GM12878 (cell line): ENCODE results near the gene CBFA2T3. TPM values are rescaled to one million over a fixed set of nuclear protein-coding genes. Genes with fewer than 3 reads are reported as not detected.

Experiments
- ATAC-seq: fragments of 200-7000 bp; cut with Tn5 transposase; 3 replicates; pipeline ENCODE4 v1.9.1; 2020; ENCODE audit warnings: mild to moderate bottlenecking, moderate library complexity
- BruUV-seq: library from RNA; stranded (reverse); fragments of 400-500 nt; replicated peaks from 2 replicates; lab custom pipeline; 2021; lab: Mats Ljungman, UMichigan
- CTCF ChIA-PET: fragments of 300-600 bp; sonication (Branson Sonifier 250); formaldehyde crosslinking; extraction: SDS; loops from one replicate; lab custom pipeline; 2021; ENCODE audit warnings: inconsistent platforms; lab: Yijun Ruan, JAX
- POLR2A ChIA-PET: fragments of 350-600 bp; formaldehyde crosslinking; extraction: SDS; loops from one replicate; lab custom pipeline; 2021; ENCODE audit warnings: inconsistent platforms; lab: Charles Lee
- RAD21 ChIA-PET: fragments of 300-600 bp; sonication (Branson Sonifier 250); formaldehyde crosslinking; loops from one replicate; lab custom pipeline; 2023; ENCODE audit warnings: antibody characterized with exemption; ENCODE audit not compliant: unreplicated experiment; lab: Charles Lee
- SMC1A ChIA-PET: fragments of 300-600 bp; sonication (Branson Sonifier 250); formaldehyde crosslinking; loops from one replicate; lab custom pipeline; 2023; ENCODE audit not compliant: unreplicated experiment, uncharacterized antibody; lab: Charles Lee
- DNase-seq: peaks from one replicate; pipeline ENCODE4 v3.0.0-alpha.2; 2011; ENCODE audit warnings: low read depth, low spot score
- FAIRE-seq: peaks from 3 replicates; lab custom pipeline; 2011; peaks lifted over from hg19 to GRCh38; lab: Jason Lieb, UNC
- H2AFZ ChIP-seq: 2 replicates; pipeline ENCODE4 v1.6.0; 2011; ENCODE audit warnings: low read depth, low read length, control low read depth; ENCODE audit not compliant: control insufficient read depth
- H3K27ac ChIP-seq: 2 replicates; pipeline ENCODE4 v1.5.1; 2011; ENCODE audit warnings: control low read depth; ENCODE audit not compliant: control insufficient read depth, insufficient read depth
- H3K27me3 ChIP-seq, 2 experiments: replicated peaks in 1 of 2; 2 replicates each; pipeline versions ENCODE4 v1.6.0 to v1.6.1; 2011; ENCODE audit warnings: low read length in 1 of 2; ENCODE audit not compliant: control insufficient read depth in 2 of 2, insufficient read depth in 2 of 2
- H3K36me3 ChIP-seq, 2 experiments: 2 replicates each; pipeline ENCODE4 v1.5.1; 2011; ENCODE audit warnings: low read length in 1 of 2; ENCODE audit not compliant: control insufficient read depth in 2 of 2, insufficient read depth in 2 of 2
- H3K4me1 ChIP-seq: 2 replicates; pipeline ENCODE4 v1.6.1; 2011; ENCODE audit warnings: mild to moderate bottlenecking, low read length, moderate library complexity, mixed read lengths; ENCODE audit not compliant: control insufficient read depth, insufficient read depth
- H3K4me2 ChIP-seq: 2 replicates; pipeline ENCODE4 v1.6.0; 2011; ENCODE audit warnings: control low read depth; ENCODE audit not compliant: control insufficient read depth, insufficient read depth
- H3K4me3 ChIP-seq: fragments of 200-600 bp; sonication (generic); 2 replicates; pipeline ENCODE4 v1.5.1; 2016
- H3K79me2 ChIP-seq: 2 replicates; pipeline ENCODE4 v1.6.0; 2011; ENCODE audit warnings: low read length; ENCODE audit not compliant: control insufficient read depth, insufficient read depth
- H3K9ac ChIP-seq: 2 replicates; pipeline ENCODE4 v1.8.0; 2011; ENCODE audit warnings: low read length, control low read depth, mixed read lengths; ENCODE audit not compliant: control insufficient read depth, insufficient read depth
- H3K9me3 ChIP-seq: replicated peaks from 3 replicates; pipeline ENCODE4 v1.5.1; 2011; ENCODE audit warnings: mild to moderate bottlenecking, low read length; ENCODE audit not compliant: control insufficient read depth, insufficient read depth
- H4K20me1 ChIP-seq: 2 replicates; pipeline ENCODE4 v1.6.0; 2011; ENCODE audit not compliant: control insufficient read depth, insufficient read depth
- MEF2B ChIP-seq: fragments of 450-650 bp; IDR thresholded peaks from 2 replicates; pipeline ENCODE4 v1.6.1; 2018; ENCODE audit warnings: mild to moderate bottlenecking, moderate library complexity; ENCODE audit not compliant: partially characterized antibody, poor library complexity, severe bottlenecking
- NFYB ChIP-seq: IDR thresholded peaks from 2 replicates; pipeline ENCODE4 v1.6.1; 2011; ENCODE audit warnings: low read depth, mild to moderate bottlenecking, low read length, improper control_type of control experiment, moderate library complexity; ENCODE audit not compliant: insufficient read depth
- NR2C2 ChIP-seq: IDR thresholded peaks from 2 replicates; pipeline ENCODE4 v1.6.1; 2011; ENCODE audit warnings: borderline replicate concordance, low read depth; ENCODE audit not compliant: control insufficient read depth, insufficient read length
- RAD51 ChIP-seq: fragments of 450-650 bp; IDR thresholded peaks from 2 replicates; pipeline ENCODE4 v1.6.1; 2016; ENCODE audit warnings: moderate library complexity, mild to moderate bottlenecking, inconsistent platforms
- RB1 ChIP-seq: fragments of 450-650 bp; formaldehyde crosslinking; IDR thresholded peaks from 2 replicates; pipeline ENCODE4 v1.6.1; 2017; ENCODE audit warnings: mild to moderate bottlenecking, borderline replicate concordance
- STAT1 ChIP-seq: fragments of 450-650 bp; conservative IDR thresholded peaks from 2 replicates; pipeline ENCODE4 v1.6.1; 2014; ENCODE audit warnings: antibody characterized with exemption, mild to moderate bottlenecking
- TCF3 ChIP-seq: IDR thresholded peaks from 2 replicates; pipeline ENCODE4 v1.6.1; 2012; ENCODE audit warnings: low read depth, mild to moderate bottlenecking, low read length, borderline replicate concordance; ENCODE audit not compliant: insufficient read depth
- USF2 ChIP-seq: IDR thresholded peaks from 2 replicates; pipeline ENCODE4 v1.6.1; 2011; ENCODE audit warnings: low read depth, low read length, improper control_type of control experiment, borderline replicate concordance
- ZBTB11 ChIP-seq: fragments of 450-650 bp; formaldehyde crosslinking; IDR thresholded peaks from 2 replicates; pipeline ENCODE4 v1.5.0; 2022; ENCODE audit warnings: mild to moderate bottlenecking, missing genetic modification characterization
- WGBS: methylation state at CpG from one replicate; pipeline ENCODE4 v1.1.6; 2016; ENCODE audit warnings: low lambda C conversion rate; ENCODE audit not compliant: insufficient replicate concordance, insufficient coverage; ENCODE audit errors: missing lambda C conversion rate; 5-methylcytosine and 5-hydroxymethylcytosine counted together
- in situ Hi-C: fragments of 300-500 bp; cut with MboI; formaldehyde crosslinking; loops from 9 replicates; pipeline ENCODE4 v1.14.3; 2018; ENCODE audit warnings: mixed read lengths
- intact Hi-C: fragments of 100-400 bp; cut with micrococcal nuclease; formaldehyde crosslinking; loops from one replicate; pipeline ENCODE4 v1.14.2; 2022; ENCODE audit not compliant: unreplicated experiment
- polyA plus RNA-seq, 11 experiments: library from polyadenylated mRNA; depleted of rRNA in 4 of 11; unstranded in 6 of 11; stranded (reverse) in 5 of 11; fragments of >200 nt; fragmentation: Nextera tagmentation in 4 of 11; fragmentation: Illumina TruSeq in 1 of 11; extraction: Ambion mirVana in 4 of 11; extraction: Trizol in 1 of 11; gene quantifications; 1 replicate in 1 of 11; 2 replicates in 10 of 11; pipeline versions ENCODE4 v1.2.1 to v1.2.3, GENCODE V29; 2011 to 2016; ENCODE audit warnings: inconsistent platforms in 2 of 11, missing spikeins in 2 of 11, low read depth in 1 of 11
- total RNA-seq, 4 experiments: library from RNA; depleted of rRNA in 3 of 4; stranded (reverse); fragments of >200 nt in 3 of 4; fragmentation: Illumina TruSeq in 1 of 4; extraction: Trizol in 1 of 4; gene quantifications; 2 replicates each; pipeline versions ENCODE4 v1.2.1 to v1.2.3, GENCODE V29; 2013 to 2021
- TF ChIP-seq, protein P1 (sequence below): fragments of 450-650 bp; formaldehyde crosslinking; IDR thresholded peaks from 2 replicates; pipeline ENCODE4 v1.4.0; 2020; ENCODE audit warnings: mild to moderate bottlenecking, moderate library complexity

CBFA2T3 gene
- total and polyA plus RNA-seq, 10 of the 15 experiments (the other 5 are each of a cell fraction or from before 2014, with no cell fraction given): 0.69 to 42.6 (median 4.5) TPM

- BruUV-seq: no TSS peak
- in situ Hi-C loops (no loop called here), intact Hi-C loops (no loop called here)
- POLR2A ChIA-PET: no interaction called here
- H3K79me2 ChIP-seq: no peaks in the 10 kb centered on the region
- RAD21 ChIA-PET: no interaction called here
- no peaks in the 10 kb centered on the region; a peak in 2 of 4 replicates for H3K36me3 ChIP-seq
- ATAC-seq: no peak
- no peak overlapping the region for H3K27ac ChIP-seq
- no peaks in the 10 kb centered on the region for H3K9me3 ChIP-seq
- SMC1A ChIA-PET: interaction anchor here (1.3 kb wide), 1 partner anchor 226 kb away, joined by 3 read pairs; no protein-coding TSS in a partner anchor
- 97% methylated on average over 24 of the region's 33 CpGs for WGBS
- no peaks in the 10 kb centered on the region for H4K20me1 ChIP-seq
- no peak overlapping the region for H3K9ac ChIP-seq
- no peak overlapping the region for H3K4me2 ChIP-seq
- no peak overlapping the region for H2AFZ ChIP-seq
- FAIRE-seq: no peak
- no peak for DNase-seq
- H3K27me3 ChIP-seq: no peaks in the 10 kb centered on the region
- CTCF ChIA-PET: no interaction called here
- TF ChIP-seq RAD51 (no peak), NFYB (no peak), MEF2B (no peak), TCF3 (no peak), USF2 (no peak), NR2C2 (no peak), ZBTB11 (no peak), RB1 (no peak), STAT1 (no peak)
- TF ChIP-seq, protein P1, sequence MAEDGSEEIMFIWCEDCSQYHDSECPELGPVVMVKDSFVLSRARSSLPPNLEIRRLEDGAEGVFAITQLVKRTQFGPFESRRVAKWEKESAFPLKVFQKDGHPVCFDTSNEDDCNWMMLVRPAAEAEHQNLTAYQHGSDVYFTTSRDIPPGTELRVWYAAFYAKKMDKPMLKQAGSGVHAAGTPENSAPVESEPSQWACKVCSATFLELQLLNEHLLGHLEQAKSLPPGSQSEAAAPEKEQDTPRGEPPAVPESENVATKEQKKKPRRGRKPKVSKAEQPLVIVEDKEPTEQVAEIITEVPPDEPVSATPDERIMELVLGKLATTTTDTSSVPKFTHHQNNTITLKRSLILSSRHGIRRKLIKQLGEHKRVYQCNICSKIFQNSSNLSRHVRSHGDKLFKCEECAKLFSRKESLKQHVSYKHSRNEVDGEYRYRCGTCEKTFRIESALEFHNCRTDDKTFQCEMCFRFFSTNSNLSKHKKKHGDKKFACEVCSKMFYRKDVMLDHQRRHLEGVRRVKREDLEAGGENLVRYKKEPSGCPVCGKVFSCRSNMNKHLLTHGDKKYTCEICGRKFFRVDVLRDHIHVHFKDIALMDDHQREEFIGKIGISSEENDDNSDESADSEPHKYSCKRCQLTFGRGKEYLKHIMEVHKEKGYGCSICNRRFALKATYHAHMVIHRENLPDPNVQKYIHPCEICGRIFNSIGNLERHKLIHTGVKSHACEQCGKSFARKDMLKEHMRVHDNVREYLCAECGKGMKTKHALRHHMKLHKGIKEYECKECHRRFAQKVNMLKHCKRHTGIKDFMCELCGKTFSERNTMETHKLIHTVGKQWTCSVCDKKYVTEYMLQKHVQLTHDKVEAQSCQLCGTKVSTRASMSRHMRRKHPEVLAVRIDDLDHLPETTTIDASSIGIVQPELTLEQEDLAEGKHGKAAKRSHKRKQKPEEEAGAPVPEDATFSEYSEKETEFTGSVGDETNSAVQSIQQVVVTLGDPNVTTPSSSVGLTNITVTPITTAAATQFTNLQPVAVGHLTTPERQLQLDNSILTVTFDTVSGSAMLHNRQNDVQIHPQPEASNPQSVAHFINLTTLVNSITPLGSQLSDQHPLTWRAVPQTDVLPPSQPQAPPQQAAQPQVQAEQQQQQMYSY (CRISPR knock-in tag): no peak
- no peak overlapping the region for H3K4me3 ChIP-seq
- H3K4me1 ChIP-seq: no peaks in the 10 kb centered on the region
These were observed 100.0 kb downstream of the CBFA2T3 start for GRCh38 chr16:88876942-88877526.
